GM19468 (cell line): ENCODE results near the gene GNB4.

Experiments used
- ATAC-seq: cut with Tn5 transposase; IDR thresholded peaks from one replicate; pipeline ENCODE4 v1.9.1; 2021; ENCODE audit warnings: mild to moderate bottlenecking, moderate library complexity, moderate number of reproducible peaks; ENCODE audit not compliant: unreplicated experiment; ENCODE audit errors: extremely low read depth

GNB4 gene

GRCh38 chr3:179375091-179375999, 75.9 kb downstream of the GNB4 start:
- ATAC-seq = no peak

- no peak for ATAC-seq
Measured at GRCh38 chr3:179373938-179374337, 77.3 kb downstream of the GNB4 start.

GRCh38 chr3:179369621-179370020, 81.6 kb downstream of the GNB4 start:
- ATAC-seq = no peak

GRCh38 chr3:179363332-179363731, 87.9 kb downstream of the GNB4 start:
- no peak for ATAC-seq

GRCh38 chr3:179355996-179356395, 95.3 kb downstream of the GNB4 start:
- no peak for ATAC-seq

GRCh38 chr3:179348325-179349013, 102.8 kb downstream of the GNB4 start:
- ATAC-seq = peak; percentile 57

- ATAC-seq = peak; percentile 92
Measured at GRCh38 chr3:179347345-179348194, 103.7 kb downstream of the GNB4 start, which contains the start of gene MFN1. Gene MFN1 (plus strand): TSS chr3:179347709. CDS start chr3:179348852, 1,143 bp downstream.
